K562 (cell line): ENCODE measurements around the gene SMCHD1. TPM values are rescaled to one million over a fixed set of nuclear protein-coding genes. Genes with fewer than 3 reads are reported as not detected.

ENCODE experiments used
- ARID3B ChIP-seq: fragments of 250-450 bp; sonication (Bioruptor Pico); IDR thresholded peaks from 2 replicates; pipeline ENCODE4 v1.4.0; 2020; ENCODE audit warnings: borderline replicate concordance
- ARID4B ChIP-seq: sonication (generic); formaldehyde crosslinking; IDR thresholded peaks from 2 replicates; pipeline ENCODE4 v1.8.0; 2022; ENCODE audit warnings: mild to moderate bottlenecking, missing genetic modification reagents
- ATF7 ChIP-seq: fragments of 450-650 bp; IDR thresholded peaks from 2 replicates; pipeline ENCODE4 v1.7.1; 2014; ENCODE audit warnings: mild to moderate bottlenecking, moderate library complexity
- CEBPB ChIP-seq: fragments of 450-650 bp; IDR thresholded peaks from 2 replicates; pipeline ENCODE4 v1.6.1; 2016; ENCODE audit warnings: missing genetic modification characterization, missing compliant biosample characterization
- CEBPG ChIP-seq, 3 experiments: fragments of 200-800 bp in 1 of 3; sonication (Bioruptor generic) in 1 of 3; sonication (generic) in 1 of 3; formaldehyde crosslinking in 1 of 3; IDR thresholded peaks in 2 of 3; conservative IDR thresholded peaks in 1 of 3; 2 replicates each; pipeline versions ENCODE4 v1.6.1 to v1.8.0; 2016 to 2022; ENCODE audit warnings: missing compliant biosample characterization in 2 of 3, missing genetic modification characterization in 2 of 3, mild to moderate bottlenecking in 1 of 3, missing genetic modification reagents in 1 of 3
- CTBP1 ChIP-seq: fragments of 450-650 bp; IDR thresholded peaks from 2 replicates; pipeline ENCODE4 v1.6.1; 2016; ENCODE audit warnings: borderline replicate concordance
- EP400 ChIP-seq: fragments of 450-650 bp; IDR thresholded peaks from 2 replicates; pipeline ENCODE4 v1.6.1; 2017; ENCODE audit warnings: antibody characterized with exemption, mild to moderate bottlenecking, moderate library complexity
- FOXA3 ChIP-seq, 2 experiments: fragments of 450-650 bp in 1 of 2; sonication (generic) in 1 of 2; formaldehyde crosslinking; IDR thresholded peaks in 1 of 2; conservative IDR thresholded peaks in 1 of 2; 2 replicates each; pipeline versions ENCODE4 v1.4.0 to v1.8.0; 2020 to 2022; ENCODE audit warnings: mild to moderate bottlenecking in 2 of 2, missing genetic modification reagents in 1 of 2
- FUS ChIP-seq: fragments of 200-400 bp; formaldehyde crosslinking; optimal IDR thresholded peaks from 2 replicates; pipeline ENCODE3; 2017; ENCODE audit warnings: low read depth, low read length
- IRF9 ChIP-seq: fragments of 450-650 bp; IDR thresholded peaks from 2 replicates; pipeline ENCODE4 v1.6.1; 2016; ENCODE audit warnings: missing biosample characterization, missing genetic modification characterization
- KHSRP ChIP-seq: fragments of 450-650 bp; IDR thresholded peaks from 2 replicates; pipeline ENCODE4 v1.6.1; 2017
- NFATC3 ChIP-seq: fragments of 450-650 bp; IDR thresholded peaks from 2 replicates; pipeline ENCODE4 v1.6.1; 2017; ENCODE audit warnings: mild to moderate bottlenecking
- RB1 ChIP-seq: fragments of 450-650 bp; IDR thresholded peaks from 2 replicates; pipeline ENCODE4 v1.6.1; 2017; ENCODE audit warnings: low read depth, mild to moderate bottlenecking
- SAP30 ChIP-seq: fragments of 200-600 bp; sonication (generic); IDR thresholded peaks from 2 replicates; pipeline ENCODE4 v1.6.1; 2012; ENCODE audit warnings: borderline replicate concordance, low read depth, mild to moderate bottlenecking, moderate library complexity, low read length, control low read depth, inconsistent platforms; ENCODE audit not compliant: insufficient read depth, poor library complexity, severe bottlenecking
- SIN3B ChIP-seq: fragments of 450-650 bp; IDR thresholded peaks from 2 replicates; pipeline ENCODE4 v1.6.1; 2017; ENCODE audit warnings: low read depth, mild to moderate bottlenecking, moderate library complexity
- TBP ChIP-seq: optimal IDR thresholded peaks from 2 replicates; pipeline ENCODE3; 2011; ENCODE audit warnings: low read depth, low read length, improper control_type of control experiment
- ZFP91 ChIP-seq: sonication (generic); formaldehyde crosslinking; IDR thresholded peaks from 2 replicates; pipeline ENCODE4 v1.8.0; 2022; ENCODE audit warnings: mild to moderate bottlenecking, missing genetic modification reagents
- ZNF511 ChIP-seq: sonication (generic); formaldehyde crosslinking; IDR thresholded peaks from 2 replicates; pipeline ENCODE4 v1.8.0; 2022; ENCODE audit warnings: mild to moderate bottlenecking, missing genetic modification reagents
- polyA plus RNA-seq, 8 experiments: library from polyadenylated mRNA; depleted of rRNA in 4 of 8; stranded (reverse) in 5 of 8; unstranded in 3 of 8; fragments of >200 nt; fragmentation: Nextera tagmentation in 2 of 8; fragmentation: Illumina TruSeq in 1 of 8; extraction: Ambion mirVana in 2 of 8; extraction: Trizol in 1 of 8; gene quantifications; 2 replicates each; pipeline versions ENCODE4 v1.2.1 to v1.2.3, GENCODE V29; 2011 to 2014; ENCODE audit warnings: inconsistent platforms in 1 of 8, missing spikeins in 1 of 8
- total RNA-seq, 7 experiments: library from RNA; depleted of rRNA in 6 of 7; stranded (reverse); fragments of >200 nt in 6 of 7; fragmentation: Illumina TruSeq in 2 of 7; extraction: Trizol in 2 of 7; gene quantifications; 2 replicates each; pipeline versions ENCODE4 v1.2.1 to v1.2.3, GENCODE V29; 2011 to 2021; ENCODE audit warnings: low replicate concordance in 1 of 7

Gene SMCHD1
- total and polyA plus RNA-seq, 9 of the 15 experiments (the other 6 are each of a cell fraction or from before 2014, with no cell fraction given) = 6.3 to 144 (median 72.7) TPM

- TF ChIP-seq ARID4B (CRISPR knock-in tag) (no peak), KHSRP (no peak), CEBPG (CRISPR knock-in tag; IDR thresholded peaks at IDR 0.05) (peak; percentile 65; the same call in 1 of the 2 replicates), CEBPG (tag; conservative IDR thresholded peaks at IDR 0.05 in 1 of 2, IDR thresholded peaks at IDR 0.05 in 1 of 2) (peak; percentile 77 to 79), NFATC3 (no peak), TBP (no peak), EP400 (no peak), IRF9 (tag) (no peak), ATF7 (peak; percentile 68), CTBP1 (peak; percentile 69; the same call in 1 of the 2 replicates), RB1 (no peak), ZFP91 (no peak), FUS (no peak), ARID3B (CRISPR knock-in tag) (no peak), FOXA3 (CRISPR knock-in tag; conservative IDR thresholded peaks at IDR 0.05 in 1 of 2, IDR thresholded peaks at IDR 0.05 in 1 of 2) (no peak), SIN3B (no peak), SAP30 (no peak), CEBPB (tag) (peak; percentile 63), ZNF511 (no peak)
Observed at GRCh38 chr18:2706903-2707302, 51.4 kb downstream of the SMCHD1 start (continued).
